ENCODE results near the gene PTTG2. TPM values are rescaled to one million over a fixed set of nuclear protein-coding genes. Genes with fewer than 3 reads are reported as not detected.

Gene PTTG2
- total RNA-seq, 2 donors from 2014 or later, result not detected

DNA sequence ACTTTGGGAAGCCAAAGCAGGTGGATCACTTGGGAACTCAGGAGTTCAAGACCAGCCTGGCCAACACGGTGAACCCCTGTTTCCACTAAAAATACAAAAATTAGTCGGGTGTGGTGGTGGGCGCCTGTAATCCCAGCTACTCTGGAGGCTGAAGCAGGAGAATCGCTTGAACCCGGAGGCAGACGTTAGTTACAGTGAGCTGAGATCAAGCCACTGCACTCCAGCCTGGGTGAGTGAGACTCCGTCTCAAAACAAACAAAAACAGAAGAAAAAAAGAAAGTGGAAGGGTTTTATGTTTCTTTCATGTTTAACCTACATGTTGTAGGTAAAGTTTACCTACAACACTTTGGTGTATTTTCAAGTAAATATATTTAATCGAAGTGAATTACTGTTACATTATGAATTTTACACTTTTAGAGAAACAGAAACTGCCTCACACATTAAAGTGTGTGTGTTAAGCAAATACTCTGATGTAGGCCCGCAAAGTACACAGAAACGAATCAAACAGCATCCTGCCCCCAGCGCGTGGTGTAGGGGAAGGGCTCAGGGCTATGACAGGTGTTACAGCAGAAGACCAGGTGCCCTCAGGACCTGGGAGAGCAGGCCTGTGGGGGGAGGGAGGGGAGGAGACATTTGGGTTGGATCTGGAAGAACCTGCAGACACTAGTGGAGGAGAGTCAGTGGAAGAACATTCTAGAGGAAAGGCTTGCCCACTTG lies 39.0 kb downstream of the PTTG2 start:
- H3K27ac ChIP-seq (ENCODE audit: low read depth, low read length), result no peak overlapping the region
- Mint-ChIP-seq H3K9me3 (no peaks in the 10 kb centered on the region), H3K4me1 (peaks cover 68% of the 10 kb centered on the region), H3K27ac (no peak overlapping the region), H3K27me3 (ENCODE audit: insufficient read depth) (no peaks in the 10 kb centered on the region), H3K36me3 (ENCODE audit: low read depth) (no peaks in the 10 kb centered on the region), H3K4me3 (no peak overlapping the region)
- no peaks in the 10 kb centered on the region for H3K36me3 ChIP-seq (ENCODE audit: control insufficient read depth, insufficient read depth, low read length)
- peaks cover 8% of the 10 kb centered on the region for H3K4me1 ChIP-seq (ENCODE audit: control insufficient read depth, insufficient read depth, low read length)
- TF ChIP-seq, protein P1, sequence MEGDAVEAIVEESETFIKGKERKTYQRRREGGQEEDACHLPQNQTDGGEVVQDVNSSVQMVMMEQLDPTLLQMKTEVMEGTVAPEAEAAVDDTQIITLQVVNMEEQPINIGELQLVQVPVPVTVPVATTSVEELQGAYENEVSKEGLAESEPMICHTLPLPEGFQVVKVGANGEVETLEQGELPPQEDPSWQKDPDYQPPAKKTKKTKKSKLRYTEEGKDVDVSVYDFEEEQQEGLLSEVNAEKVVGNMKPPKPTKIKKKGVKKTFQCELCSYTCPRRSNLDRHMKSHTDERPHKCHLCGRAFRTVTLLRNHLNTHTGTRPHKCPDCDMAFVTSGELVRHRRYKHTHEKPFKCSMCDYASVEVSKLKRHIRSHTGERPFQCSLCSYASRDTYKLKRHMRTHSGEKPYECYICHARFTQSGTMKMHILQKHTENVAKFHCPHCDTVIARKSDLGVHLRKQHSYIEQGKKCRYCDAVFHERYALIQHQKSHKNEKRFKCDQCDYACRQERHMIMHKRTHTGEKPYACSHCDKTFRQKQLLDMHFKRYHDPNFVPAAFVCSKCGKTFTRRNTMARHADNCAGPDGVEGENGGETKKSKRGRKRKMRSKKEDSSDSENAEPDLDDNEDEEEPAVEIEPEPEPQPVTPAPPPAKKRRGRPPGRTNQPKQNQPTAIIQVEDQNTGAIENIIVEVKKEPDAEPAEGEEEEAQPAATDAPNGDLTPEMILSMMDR (conservative IDR thresholded peaks at IDR 0.05), result no peak
- no peaks in the 10 kb centered on the region for H3K9me3 ChIP-seq (ENCODE audit: control insufficient read depth, low read length)
- no peak overlapping the region for H3K4me3 ChIP-seq (ENCODE audit: low read length)
- H3K27me3 ChIP-seq (ENCODE audit: control insufficient read depth, insufficient read depth, low read length, poor library complexity, severe bottlenecking), result no peaks in the 10 kb centered on the region
- no peak overlapping the region for H3K9ac ChIP-seq (ENCODE audit: extremely low read depth, low read length, poor library complexity, severe bottlenecking)
- 85 to 94% methylated on average over 5 to 12 of the region's 12 CpGs for WGBS, 2 experiments (ENCODE audit: insufficient coverage in 1 of 2, insufficient read length in 1 of 2)
- DNase-seq, result peak; percentile 59

DNA sequence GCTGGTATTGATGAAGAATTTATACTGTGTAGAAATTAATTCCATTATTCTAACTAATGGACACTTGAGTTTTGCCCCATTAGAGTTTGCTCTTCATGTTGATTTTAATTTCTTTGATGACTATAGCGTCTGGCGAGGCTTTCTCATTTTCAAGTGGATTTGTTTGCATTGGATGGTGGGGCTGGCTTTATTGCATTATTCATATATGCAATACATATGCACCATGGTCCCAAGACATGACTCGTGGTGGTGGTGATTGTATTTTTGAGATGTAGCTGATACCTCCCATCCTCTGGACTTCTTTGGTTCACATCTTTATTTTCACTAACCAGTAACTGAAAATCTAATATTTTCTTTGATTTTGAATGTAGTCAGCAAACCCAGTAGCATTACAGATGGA lies 39.8 kb downstream of the PTTG2 start:
- 100% methylated on average over 3 of the region's 3 CpGs; no CpG with 5 or more reads in 1 of the 2 experiments for WGBS, 2 experiments (ENCODE audit: insufficient coverage in 1 of 2, insufficient read length in 1 of 2)
- no peak for DNase-seq

DNA sequence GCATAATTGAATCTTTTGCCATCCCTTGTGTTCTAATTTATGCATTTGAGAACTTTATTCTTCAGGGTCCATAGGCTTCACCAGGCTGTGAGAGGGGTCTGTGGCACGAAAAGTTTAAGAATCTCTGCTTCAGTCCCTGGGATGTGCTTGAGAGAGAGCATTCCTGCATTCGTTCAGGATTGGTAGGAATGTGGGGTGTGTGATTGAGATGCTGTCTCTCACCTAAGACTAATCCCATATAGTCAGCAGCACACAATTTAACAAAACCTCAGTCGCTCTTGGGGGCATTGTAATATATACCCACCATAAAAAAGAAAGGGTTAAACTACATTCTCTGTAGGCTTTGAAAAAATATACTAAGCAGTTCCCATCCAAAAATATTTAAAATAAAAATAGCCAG lies 41.7 kb downstream of the PTTG2 start:
- H3K9me3 Mint-ChIP-seq, result no peaks in the 10 kb centered on the region
- Histone ChIP-seq H3K27me3 (ENCODE audit: control insufficient read depth, insufficient read depth, low read length, poor library complexity, severe bottlenecking) (no peaks in the 10 kb centered on the region), H3K4me1 (ENCODE audit: control insufficient read depth, insufficient read depth, low read length) (peaks cover 3% of the 10 kb centered on the region), H3K4me3 (ENCODE audit: low read length) (no peak overlapping the region), H3K9ac (ENCODE audit: extremely low read depth, low read length, poor library complexity, severe bottlenecking) (peak overlapping the region; percentile 6), H3K27ac (ENCODE audit: low read depth, low read length) (no peak overlapping the region), H3K36me3 (ENCODE audit: control insufficient read depth, insufficient read depth, low read length) (no peaks in the 10 kb centered on the region), H3K9me3 (ENCODE audit: control insufficient read depth, low read length) (no peaks in the 10 kb centered on the region)
- H3K4me3 Mint-ChIP-seq, result no peak overlapping the region
- TF ChIP-seq, protein P1 (conservative IDR thresholded peaks at IDR 0.05), result no peak
- DNase-seq, result peak; percentile 75
- H3K4me1 Mint-ChIP-seq, result peaks cover 66% of the 10 kb centered on the region
- no peaks in the 10 kb centered on the region for H3K36me3 Mint-ChIP-seq (ENCODE audit: low read depth)
- no peaks in the 10 kb centered on the region for H3K27me3 Mint-ChIP-seq (ENCODE audit: insufficient read depth)
- WGBS, 2 experiments (ENCODE audit: insufficient coverage in 1 of 2, insufficient read length in 1 of 2), result 43 to 50% methylated on average over 1 to 2 of the region's 3 CpGs
- H3K27ac Mint-ChIP-seq, result peak overlapping the region; percentile 91

More for the DNA sequence above, 39.8 kb downstream of the PTTG2 start:
- no peaks in the 10 kb centered on the region for H3K36me3 ChIP-seq (ENCODE audit: control insufficient read depth, insufficient read depth, low read length)
- no peak overlapping the region for H3K4me3 ChIP-seq (ENCODE audit: low read length)
- Mint-ChIP-seq H3K36me3 (ENCODE audit: low read depth) (no peaks in the 10 kb centered on the region), H3K27ac (no peak overlapping the region), H3K4me1 (peaks cover 68% of the 10 kb centered on the region), H3K27me3 (ENCODE audit: insufficient read depth) (no peaks in the 10 kb centered on the region), H3K9me3 (no peaks in the 10 kb centered on the region), H3K4me3 (no peak overlapping the region)
- no peak overlapping the region for H3K27ac ChIP-seq (ENCODE audit: low read depth, low read length)
- H3K27me3 ChIP-seq (ENCODE audit: control insufficient read depth, insufficient read depth, low read length, poor library complexity, severe bottlenecking), result no peaks in the 10 kb centered on the region
- H3K9ac ChIP-seq (ENCODE audit: extremely low read depth, low read length, poor library complexity, severe bottlenecking), result no peak overlapping the region
- peaks cover 5% of the 10 kb centered on the region for H3K4me1 ChIP-seq (ENCODE audit: control insufficient read depth, insufficient read depth, low read length)
- TF ChIP-seq, protein P1 (conservative IDR thresholded peaks at IDR 0.05), result no peak
- no peaks in the 10 kb centered on the region for H3K9me3 ChIP-seq (ENCODE audit: control insufficient read depth, low read length)

Measured in endodermal cell (in vitro differentiated cells).